Neural cell (in vitro differentiated cells): ENCODE data around the gene AFTPH.

ENCODE experiments used
- EP300 ChIP-seq: fragments of 450-650 bp; conservative IDR thresholded peaks from 2 replicates; pipeline ENCODE4 v1.6.1; 2014; ENCODE audit warnings: antibody characterized with exemption, mild to moderate bottlenecking, moderate library complexity; ENCODE audit not compliant: poor library complexity, severe bottlenecking
- EZH2 ChIP-seq: fragments of 200-600, 300-800 bp; shearing (Covaris generic), sonication (generic); IDR thresholded peaks from 2 replicates; pipeline ENCODE4 v1.6.1; 2014; ENCODE audit warnings: antibody characterized with exemption, low read length, borderline replicate concordance, mild to moderate bottlenecking; ENCODE audit not compliant: insufficient read depth, poor library complexity, severe bottlenecking
- POLR2AphosphoS5 ChIP-seq: IDR thresholded peaks from 2 replicates; pipeline ENCODE4 v1.6.1; 2012
- TF ChIP-seq, protein P1 (sequence below): fragments of 450-650 bp; IDR thresholded peaks from 2 replicates; pipeline ENCODE4 v1.5.1; 2014; ENCODE audit warnings: antibody characterized with exemption, mild to moderate bottlenecking, moderate library complexity; ENCODE audit not compliant: poor library complexity, severe bottlenecking

DNA sequence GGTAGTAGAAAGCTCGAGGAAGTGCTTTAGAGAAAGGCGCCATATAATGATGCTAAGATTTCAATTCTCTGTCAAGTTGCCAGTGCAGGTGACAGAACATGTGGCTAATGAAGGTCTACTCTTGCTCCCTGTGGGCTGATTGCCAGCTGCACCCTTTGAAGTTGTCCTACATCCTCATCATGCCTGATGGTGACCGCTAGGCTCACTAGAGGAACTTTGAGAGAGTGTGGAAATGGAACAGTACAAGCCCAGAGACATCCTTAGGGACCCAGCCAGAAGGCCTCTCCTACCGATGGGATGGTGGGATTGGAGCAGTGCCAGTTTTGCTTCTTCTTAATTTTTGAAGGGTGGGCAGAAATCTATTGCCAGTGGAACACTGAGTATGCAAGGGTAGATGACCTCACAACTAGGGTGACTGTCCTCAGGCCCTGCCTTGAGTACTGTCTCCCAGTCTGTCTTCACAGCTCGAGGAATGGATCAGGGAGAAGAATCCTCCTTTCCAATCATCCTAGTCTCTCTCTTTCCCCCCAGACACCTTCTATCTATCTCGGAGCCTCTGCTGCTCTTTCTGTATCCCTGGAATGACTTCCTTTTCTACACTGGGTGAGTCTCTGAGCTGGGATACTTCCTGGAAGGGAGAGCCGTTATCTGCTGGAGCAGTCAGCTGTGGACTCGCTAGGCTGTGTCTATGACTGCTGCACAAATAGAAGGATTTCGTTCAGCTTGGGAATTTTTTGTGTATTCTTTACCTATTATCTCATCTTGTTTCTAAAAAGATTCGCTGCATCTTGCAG is 36.7 kb upstream of the AFTPH start:
- TF ChIP-seq POLR2AphosphoS5 (no peak), EP300 (no peak), EZH2 (no peak)
- TF ChIP-seq, protein P1, sequence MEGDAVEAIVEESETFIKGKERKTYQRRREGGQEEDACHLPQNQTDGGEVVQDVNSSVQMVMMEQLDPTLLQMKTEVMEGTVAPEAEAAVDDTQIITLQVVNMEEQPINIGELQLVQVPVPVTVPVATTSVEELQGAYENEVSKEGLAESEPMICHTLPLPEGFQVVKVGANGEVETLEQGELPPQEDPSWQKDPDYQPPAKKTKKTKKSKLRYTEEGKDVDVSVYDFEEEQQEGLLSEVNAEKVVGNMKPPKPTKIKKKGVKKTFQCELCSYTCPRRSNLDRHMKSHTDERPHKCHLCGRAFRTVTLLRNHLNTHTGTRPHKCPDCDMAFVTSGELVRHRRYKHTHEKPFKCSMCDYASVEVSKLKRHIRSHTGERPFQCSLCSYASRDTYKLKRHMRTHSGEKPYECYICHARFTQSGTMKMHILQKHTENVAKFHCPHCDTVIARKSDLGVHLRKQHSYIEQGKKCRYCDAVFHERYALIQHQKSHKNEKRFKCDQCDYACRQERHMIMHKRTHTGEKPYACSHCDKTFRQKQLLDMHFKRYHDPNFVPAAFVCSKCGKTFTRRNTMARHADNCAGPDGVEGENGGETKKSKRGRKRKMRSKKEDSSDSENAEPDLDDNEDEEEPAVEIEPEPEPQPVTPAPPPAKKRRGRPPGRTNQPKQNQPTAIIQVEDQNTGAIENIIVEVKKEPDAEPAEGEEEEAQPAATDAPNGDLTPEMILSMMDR: no peak
